Duodenal mucosa (tissue), 2 donors: ENCODE data around the gene ANKS1A.
A peak's percentile ranks its signal among the peaks of the same experiment; 100 is the strongest.

Experiments used
- H3K27ac ChIP-seq: one replicate; pipeline ENCODE4 v1.7.0; 2013; ENCODE audit warnings: low read depth, low read length
- H3K27me3 ChIP-seq, 2 donors: one replicate each; pipeline ENCODE4 v1.7.0; 2013; ENCODE audit warnings: low read length in 2 of 2, control low read depth in 1 of 2; ENCODE audit not compliant: insufficient read depth in 2 of 2, control insufficient read depth in 1 of 2
- H3K36me3 ChIP-seq, 2 donors: one replicate each; pipeline ENCODE4 v1.7.0; 2013; ENCODE audit warnings: low read length in 2 of 2, control low read depth in 1 of 2; ENCODE audit not compliant: insufficient read depth in 2 of 2, control insufficient read depth in 1 of 2
- H3K4me1 ChIP-seq, 2 donors: one replicate each; pipeline ENCODE4 v1.7.0; 2013; ENCODE audit warnings: low read length in 2 of 2, control low read depth in 1 of 2; ENCODE audit not compliant: insufficient read depth in 2 of 2, control insufficient read depth in 1 of 2
- H3K4me3 ChIP-seq, 2 donors: one replicate each; pipeline ENCODE4 v1.7.0; 2013; ENCODE audit warnings: low read length in 2 of 2, low read depth in 1 of 2
- H3K9ac ChIP-seq, 2 donors: one replicate each; pipeline ENCODE4 v1.7.0; 2013; ENCODE audit warnings: low read length in 2 of 2, low read depth in 1 of 2
- H3K9me3 ChIP-seq, 2 donors: one replicate each; pipeline ENCODE4 v1.7.0; 2013; ENCODE audit warnings: low read length in 2 of 2, control low read depth in 1 of 2; ENCODE audit not compliant: control insufficient read depth in 1 of 2

The ANKS1A gene

GRCh38 chr6:35140639-35141006 lies 251.6 kb downstream of the ANKS1A start:
- peak overlapping the region in 1 of 2 donors; percentile 9 for H3K9ac ChIP-seq
- peak overlapping the region; percentile 22 to 43 for H3K4me3 ChIP-seq
- H3K9me3 ChIP-seq = no peaks in the 10 kb centered on the region
- H3K27ac ChIP-seq = no peak overlapping the region
- H3K36me3 ChIP-seq = no peaks in the 10 kb centered on the region
- no peaks in the 10 kb centered on the region for H3K27me3 ChIP-seq
- peaks cover 0 to 3% of the 10 kb centered on the region in 2 donors for H3K4me1 ChIP-seq
